A673 (cell line): ENCODE results near the gene JAG1. TPM values are rescaled to one million over a fixed set of nuclear protein-coding genes. Genes with fewer than 3 reads are reported as not detected.

ENCODE experiments used
- BruUV-seq: library from RNA; stranded (reverse); fragments of 400-500 nt; replicated peaks from 2 replicates; lab custom pipeline; 2021; lab: Mats Ljungman, UMichigan
- CTCF ChIA-PET: fragments of 300-600 bp; sonication (Branson Sonifier 250); formaldehyde crosslinking; loops from one replicate; lab custom pipeline; 2022; ENCODE audit warnings: antibody characterized with exemption; lab: Charles Lee
- POLR2A ChIA-PET: fragments of 300-600 bp; sonication (Branson Sonifier 250); formaldehyde crosslinking; loops from one replicate; lab custom pipeline; 2022; ENCODE audit warnings: antibody characterized with exemption; ENCODE audit not compliant: low non-redundant PET; lab: Charles Lee
- DNase-seq: peaks from one replicate; pipeline ENCODE4 v3.0.0-alpha.2; 2015; ENCODE audit warnings: low spot score
- H3K27ac ChIP-seq: fragments of 200-600 bp; sonication (generic); 2 replicates; pipeline ENCODE4 v1.5.1; 2016; ENCODE audit warnings: mixed run types, low read depth, mild to moderate bottlenecking, mixed read lengths, antibody characterized with exemption, low read length; ENCODE audit not compliant: poor library complexity, severe bottlenecking
- H3K27me3 ChIP-seq: fragments of 200-600 bp; sonication (generic); replicated peaks from 2 replicates; pipeline ENCODE4 v1.6.1; 2017; ENCODE audit warnings: mixed run types, low read depth, mild to moderate bottlenecking, mixed read lengths, antibody characterized with exemption, low read length; ENCODE audit not compliant: insufficient read depth, poor library complexity
- H3K36me3 ChIP-seq: fragments of 200-600 bp; sonication (generic); 2 replicates; pipeline ENCODE4 v1.6.1; 2016; ENCODE audit warnings: mixed run types, mild to moderate bottlenecking, mixed read lengths, antibody characterized with exemption, low read length; ENCODE audit not compliant: insufficient read depth, poor library complexity, severe bottlenecking
- H3K4me1 ChIP-seq: fragments of 200-600 bp; sonication (generic); 2 replicates; pipeline ENCODE4 v1.6.1; 2017; ENCODE audit warnings: mixed run types, mild to moderate bottlenecking, mixed read lengths, antibody characterized with exemption, low read length; ENCODE audit not compliant: insufficient read depth, poor library complexity, severe bottlenecking
- H3K4me3 ChIP-seq: fragments of 200-600 bp; sonication (generic); 2 replicates; pipeline ENCODE4 v1.5.1; 2016; ENCODE audit warnings: low read depth, mixed run types, mild to moderate bottlenecking, mixed read lengths, low read length; ENCODE audit not compliant: poor library complexity, severe bottlenecking
- H3K9me3 ChIP-seq: fragments of 200-600 bp; sonication (generic); 2 replicates; pipeline ENCODE4 v1.6.1; 2016; ENCODE audit warnings: mixed run types, low read depth, mild to moderate bottlenecking, mixed read lengths, antibody characterized with exemption, low read length; ENCODE audit not compliant: poor library complexity, severe bottlenecking
- CTCF ChIP-seq: fragments of 300-800, 200-600 bp; sonication (generic); conservative IDR thresholded peaks from 2 replicates; pipeline ENCODE4 v1.5.1; 2017; ENCODE audit warnings: low read depth, mild to moderate bottlenecking, antibody characterized with exemption, low read length, moderate library complexity, mixed read lengths
- EZH2 ChIP-seq: fragments of 200-600 bp; sonication (generic); IDR thresholded peaks from 2 replicates; pipeline ENCODE4 v1.6.1; 2017; ENCODE audit warnings: borderline replicate concordance, low read depth, mild to moderate bottlenecking, mixed read lengths, antibody characterized with exemption, low read length; ENCODE audit not compliant: poor library complexity, severe bottlenecking
- intact Hi-C: fragments of 100-400 bp; cut with micrococcal nuclease; formaldehyde crosslinking; loops from one replicate; pipeline ENCODE4 v1.10.0; 2022; ENCODE audit not compliant: unreplicated experiment
- total RNA-seq: library from RNA; stranded (reverse); gene quantifications from 2 replicates; pipeline ENCODE4 v1.2.3, GENCODE V29; 2021

The JAG1 gene
- total RNA-seq, 1 experiment from 2014 or later = 57.5 TPM

GRCh38 chr20:10609276-10609675, 64.5 kb downstream of the JAG1 start:
- no peak overlapping the region for H3K4me3 ChIP-seq
- no peak for DNase-seq
- H3K27ac ChIP-seq = no peak overlapping the region
- H3K9me3 ChIP-seq = no peaks in the 10 kb centered on the region
- no peaks in the 10 kb centered on the region for H3K36me3 ChIP-seq
- no TSS peak for BruUV-seq
- CTCF ChIA-PET = no interaction called here
- H3K27me3 ChIP-seq = no peaks in the 10 kb centered on the region
- TF ChIP-seq EZH2 (no peak), CTCF (no peak)
- intact Hi-C loops = no loop called here
- POLR2A ChIA-PET = no interaction called here
- H3K4me1 ChIP-seq = peaks cover 6% of the 10 kb centered on the region

GRCh38 chr20:10605547-10606195, 68.1 kb downstream of the JAG1 start:
- DNase-seq = no peak
- no TSS peak for BruUV-seq
- H3K36me3 ChIP-seq = no peaks in the 10 kb centered on the region
- CTCF ChIA-PET = no interaction called here
- POLR2A ChIA-PET = no interaction called here
- no peak overlapping the region for H3K27ac ChIP-seq
- intact Hi-C loops = no loop called here
- peaks cover 6% of the 10 kb centered on the region for H3K4me1 ChIP-seq
- no peak for TF ChIP-seq EZH2
- TF ChIP-seq CTCF = no peak
- no peak overlapping the region for H3K4me3 ChIP-seq
- no peaks in the 10 kb centered on the region for H3K9me3 ChIP-seq
- no peaks in the 10 kb centered on the region for H3K27me3 ChIP-seq

GRCh38 chr20:10604865-10605440, 68.8 kb downstream of the JAG1 start:
- Histone ChIP-seq H3K4me3 (no peak overlapping the region), H3K27ac (no peak overlapping the region), H3K36me3 (no peaks in the 10 kb centered on the region), H3K4me1 (peaks cover 6% of the 10 kb centered on the region), H3K27me3 (no peaks in the 10 kb centered on the region), H3K9me3 (no peaks in the 10 kb centered on the region)
- no peak for TF ChIP-seq EZH2
- TF ChIP-seq CTCF = no peak
- ChIA-PET CTCF (no interaction called here), POLR2A (no interaction called here)
- BruUV-seq = no TSS peak
- DNase-seq = no peak
- intact Hi-C loops = no loop called here
